GM23338 (cell line): ENCODE results near the gene ARF5. TPM values are rescaled to one million over a fixed set of nuclear protein-coding genes. Genes with fewer than 3 reads are reported as not detected.

Experiments used
- ATAC-seq: fragments of 200-7000 bp; cut with Tn5 transposase; 3 replicates; pipeline ENCODE4 v1.9.1; 2020
- DNase-seq: peaks from one replicate; pipeline ENCODE4 v3.0.0-alpha.2; 2015; ENCODE audit warnings: low spot score
- H2AFZ ChIP-seq: fragments of 200-600 bp; sonication (generic); 2 replicates; pipeline ENCODE4 v1.8.0; 2016; ENCODE audit warnings: antibody characterized with exemption, mild to moderate bottlenecking, moderate library complexity
- H3F3A ChIP-seq: fragments of 200-600 bp; sonication (generic); replicated peaks from 2 replicates; pipeline ENCODE4 v1.8.0; 2017; ENCODE audit warnings: antibody characterized with exemption, mixed run types, low read depth
- H3K27ac ChIP-seq: fragments of 200-600 bp; sonication (generic); 2 replicates; pipeline ENCODE4 v1.6.1; 2016; ENCODE audit warnings: low read depth
- H3K27me3 ChIP-seq: fragments of 200-600 bp; sonication (generic); 2 replicates; pipeline ENCODE4 v1.8.0; 2016; ENCODE audit warnings: mild to moderate bottlenecking, mixed run types, moderate library complexity; ENCODE audit not compliant: insufficient read depth
- H3K36me3 ChIP-seq: fragments of 200-600 bp; sonication (generic); 2 replicates; pipeline ENCODE4 v1.8.0; 2016; ENCODE audit warnings: mild to moderate bottlenecking; ENCODE audit not compliant: insufficient read depth
- H3K4me1 ChIP-seq: fragments of 200-600 bp; sonication (generic); 2 replicates; pipeline ENCODE4 v1.8.0; 2016; ENCODE audit warnings: mild to moderate bottlenecking, moderate library complexity; ENCODE audit not compliant: insufficient read depth
- H3K4me2 ChIP-seq: fragments of 200-600 bp; sonication (generic); 2 replicates; pipeline ENCODE4 v1.7.1; 2017; ENCODE audit warnings: mixed run types
- H3K4me3 ChIP-seq: fragments of 200-600 bp; sonication (generic); 2 replicates; pipeline ENCODE4 v1.6.1; 2016; ENCODE audit warnings: mixed run types
- H3K79me2 ChIP-seq: fragments of 200-600 bp; sonication (generic); replicated peaks from 2 replicates; pipeline ENCODE4 v1.8.0; 2017; ENCODE audit warnings: mild to moderate bottlenecking; ENCODE audit not compliant: insufficient read depth
- H3K9me2 ChIP-seq: fragments of 200-600 bp; sonication (generic); 2 replicates; pipeline ENCODE4 v1.8.0; 2017; ENCODE audit not compliant: insufficient read depth
- H4K20me1 ChIP-seq: fragments of 200-600 bp; sonication (generic); replicated peaks from 2 replicates; pipeline ENCODE4 v1.8.0; 2017; ENCODE audit warnings: mild to moderate bottlenecking; ENCODE audit not compliant: insufficient read depth
- H3K27ac Mint-ChIP-seq: 2 replicates; pipeline ENCODE4 v1.8.0; 2020; ENCODE audit warnings: inconsistent platforms, mild to moderate bottlenecking, moderate library complexity, mixed read lengths
- H3K27me3 Mint-ChIP-seq: 3 replicates; pipeline ENCODE4 v1.8.0; 2022; ENCODE audit warnings: low read depth, mild to moderate bottlenecking, moderate library complexity, mixed read lengths, inconsistent platforms; ENCODE audit not compliant: insufficient read depth, poor library complexity
- H3K36me3 Mint-ChIP-seq: 3 replicates; pipeline ENCODE4 v1.8.0; 2021; ENCODE audit warnings: low read depth, mild to moderate bottlenecking, inconsistent platforms, moderate library complexity, mixed read lengths
- H3K4me1 Mint-ChIP-seq: 3 replicates; pipeline ENCODE4 v1.8.0; 2020; ENCODE audit warnings: mild to moderate bottlenecking, inconsistent platforms, mixed read lengths
- H3K4me3 Mint-ChIP-seq: 3 replicates; pipeline ENCODE4 v1.8.0; 2021; ENCODE audit warnings: moderate library complexity, mild to moderate bottlenecking, inconsistent platforms, mixed read lengths
- H3K9me3 Mint-ChIP-seq: 3 replicates; pipeline ENCODE4 v1.8.0; 2020; ENCODE audit warnings: moderate library complexity, mild to moderate bottlenecking, inconsistent platforms, mixed read lengths
- EZH2 ChIP-seq: fragments of 200-600 bp; sonication (generic); IDR thresholded peaks from one replicate; pipeline ENCODE4 v1.8.0; 2017; ENCODE audit warnings: antibody characterized with exemption, mild to moderate bottlenecking, low read depth; ENCODE audit not compliant: unreplicated experiment
- EZH2phosphoT487 ChIP-seq: fragments of 200-600 bp; sonication (generic); IDR thresholded peaks from one replicate; pipeline ENCODE4 v1.8.1; 2018; ENCODE audit warnings: antibody characterized with exemption; ENCODE audit not compliant: unreplicated experiment
- JUNB ChIP-seq: IDR thresholded peaks from one replicate; pipeline ENCODE4 v1.6.1; 2016; ENCODE audit warnings: antibody characterized with exemption; ENCODE audit not compliant: unreplicated experiment
- NANOG ChIP-seq: IDR thresholded peaks from 2 replicates; pipeline ENCODE4 v1.6.1; 2016; ENCODE audit warnings: antibody characterized with exemption, borderline replicate concordance
- ZNF114 ChIP-seq: fragments of 250-450 bp; sonication (Bioruptor Pico); IDR thresholded peaks from 2 replicates; pipeline ENCODE4 v1.5.0; 2020; ENCODE audit warnings: mild to moderate bottlenecking, moderate library complexity
- ZNF331 ChIP-seq: fragments of 250-450 bp; sonication (Bioruptor Pico); IDR thresholded peaks from 2 replicates; pipeline ENCODE4 v1.5.0; 2020; ENCODE audit warnings: low read depth, mild to moderate bottlenecking, moderate library complexity
- polyA plus RNA-seq: library from polyadenylated mRNA; unstranded; fragments of >200 nt; fragmentation: Nextera tagmentation; extraction: Ambion mirVana; gene quantifications from 2 replicates; pipeline ENCODE4 v1.2.1, GENCODE V29; 2016
- total RNA-seq: library from RNA; depleted of rRNA; stranded (reverse); fragments of >200 nt; shearing (Covaris generic); gene quantifications from 2 replicates; pipeline ENCODE4 v1.2.3, GENCODE V29; 2014
- TF ChIP-seq, protein P1 (sequence below): IDR thresholded peaks from one replicate; pipeline ENCODE4 v1.6.1; 2018; ENCODE audit warnings: antibody characterized with exemption; ENCODE audit not compliant: unreplicated experiment
- TF ChIP-seq, protein P2 (sequence below), 2 experiments: fragments of 200-600 bp in 1 of 2; sonication (generic) in 1 of 2; conservative IDR thresholded peaks; 2 replicates each; pipeline versions ENCODE4 v1.5.1 to v1.6.1; 2016 to 2017; ENCODE audit warnings: antibody characterized with exemption in 2 of 2, low read depth in 2 of 2, mild to moderate bottlenecking in 2 of 2, moderate library complexity in 1 of 2

ARF5 gene
- total and polyA plus RNA-seq, 2 experiments from 2014 or later: 196 to 201 TPM

DNA sequence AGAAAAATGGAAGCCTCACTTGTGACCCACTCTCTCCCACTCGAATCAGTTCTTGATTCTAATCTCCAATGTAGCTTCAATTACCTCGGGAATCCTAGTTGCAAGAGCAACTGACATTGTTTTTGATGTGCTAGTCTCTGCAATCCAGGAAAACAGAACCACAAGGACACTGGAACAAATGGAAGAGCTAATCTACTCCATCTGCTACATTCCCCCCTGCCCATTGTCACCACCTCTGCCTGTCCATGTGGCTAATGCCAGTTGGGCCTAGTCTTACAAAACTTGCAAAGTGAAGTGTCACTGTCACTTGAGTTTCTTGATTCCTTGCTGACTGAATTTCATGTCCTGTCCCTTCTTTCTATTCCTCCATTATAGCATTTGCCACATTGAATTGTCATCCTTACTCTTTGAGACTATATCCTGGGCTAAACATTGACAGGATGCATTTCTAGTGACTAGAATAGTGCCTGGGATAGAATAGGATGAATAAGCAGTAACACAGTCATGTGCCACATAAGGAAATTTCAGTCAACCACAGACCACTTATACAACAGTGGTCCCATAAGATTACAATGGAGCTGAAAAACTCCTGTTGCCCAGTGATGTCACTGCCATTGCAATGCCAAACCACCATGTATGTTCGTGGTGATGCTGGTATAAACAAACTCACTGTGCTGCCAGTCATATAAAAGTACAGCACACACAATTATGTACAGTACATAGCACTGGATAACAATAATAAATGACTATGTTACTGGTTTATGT, 16.3 kb upstream of the ARF5 start (continued):
- TF ChIP-seq, protein P1, sequence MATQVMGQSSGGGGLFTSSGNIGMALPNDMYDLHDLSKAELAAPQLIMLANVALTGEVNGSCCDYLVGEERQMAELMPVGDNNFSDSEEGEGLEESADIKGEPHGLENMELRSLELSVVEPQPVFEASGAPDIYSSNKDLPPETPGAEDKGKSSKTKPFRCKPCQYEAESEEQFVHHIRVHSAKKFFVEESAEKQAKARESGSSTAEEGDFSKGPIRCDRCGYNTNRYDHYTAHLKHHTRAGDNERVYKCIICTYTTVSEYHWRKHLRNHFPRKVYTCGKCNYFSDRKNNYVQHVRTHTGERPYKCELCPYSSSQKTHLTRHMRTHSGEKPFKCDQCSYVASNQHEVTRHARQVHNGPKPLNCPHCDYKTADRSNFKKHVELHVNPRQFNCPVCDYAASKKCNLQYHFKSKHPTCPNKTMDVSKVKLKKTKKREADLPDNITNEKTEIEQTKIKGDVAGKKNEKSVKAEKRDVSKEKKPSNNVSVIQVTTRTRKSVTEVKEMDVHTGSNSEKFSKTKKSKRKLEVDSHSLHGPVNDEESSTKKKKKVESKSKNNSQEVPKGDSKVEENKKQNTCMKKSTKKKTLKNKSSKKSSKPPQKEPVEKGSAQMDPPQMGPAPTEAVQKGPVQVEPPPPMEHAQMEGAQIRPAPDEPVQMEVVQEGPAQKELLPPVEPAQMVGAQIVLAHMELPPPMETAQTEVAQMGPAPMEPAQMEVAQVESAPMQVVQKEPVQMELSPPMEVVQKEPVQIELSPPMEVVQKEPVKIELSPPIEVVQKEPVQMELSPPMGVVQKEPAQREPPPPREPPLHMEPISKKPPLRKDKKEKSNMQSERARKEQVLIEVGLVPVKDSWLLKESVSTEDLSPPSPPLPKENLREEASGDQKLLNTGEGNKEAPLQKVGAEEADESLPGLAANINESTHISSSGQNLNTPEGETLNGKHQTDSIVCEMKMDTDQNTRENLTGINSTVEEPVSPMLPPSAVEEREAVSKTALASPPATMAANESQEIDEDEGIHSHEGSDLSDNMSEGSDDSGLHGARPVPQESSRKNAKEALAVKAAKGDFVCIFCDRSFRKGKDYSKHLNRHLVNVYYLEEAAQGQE: no peak
- TF ChIP-seq EZH2 (no peak), ZNF114 (CRISPR knock-in tag) (no peak), NANOG (no peak)

DNA sequence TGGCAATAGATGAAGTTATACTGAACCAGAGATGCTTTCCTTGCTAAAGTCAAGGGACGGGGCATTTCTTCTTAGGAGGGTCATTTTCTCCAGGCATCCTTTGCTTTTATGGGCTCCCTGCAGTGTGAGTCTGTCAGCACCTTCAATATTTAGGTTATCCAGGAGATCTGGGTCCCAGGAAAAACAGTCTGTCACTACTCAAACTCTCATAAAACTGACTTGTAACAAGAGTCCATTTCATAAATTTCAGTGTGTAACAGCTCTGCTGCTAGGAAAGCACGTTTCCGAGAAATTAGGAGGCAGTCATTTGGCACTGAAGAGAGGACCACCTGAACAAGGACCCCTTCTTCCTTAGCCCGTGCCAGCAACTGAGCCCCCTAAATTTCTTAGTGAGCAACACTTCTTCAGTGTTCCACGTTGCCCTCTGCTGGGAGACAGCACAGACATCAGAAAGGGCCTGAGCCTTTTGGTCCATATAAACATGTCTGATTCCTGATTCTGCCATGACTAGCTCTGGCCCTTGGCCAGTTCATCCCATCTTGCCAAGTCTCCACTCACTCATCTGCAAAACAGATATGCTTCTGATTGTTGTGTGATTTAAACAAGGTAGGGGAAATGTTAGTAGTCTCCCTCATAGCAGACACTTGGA, 10.1 kb upstream of the ARF5 start:
- peaks cover 3% of the 10 kb centered on the region for H3K27me3 Mint-ChIP-seq
- DNase-seq: peak; percentile 56
- Histone ChIP-seq H4K20me1 (peaks cover 11% of the 10 kb centered on the region; the same call in 1 of the 2 replicates), H3K36me3 (peaks cover 7% of the 10 kb centered on the region; the same call in 1 of the 2 replicates), H3K4me1 (no peaks in the 10 kb centered on the region), H3F3A (no peaks in the 10 kb centered on the region), H3K27ac (no peak overlapping the region), H2AFZ (no peak overlapping the region), H3K9me2 (no peaks in the 10 kb centered on the region), H3K79me2 (peaks cover 3% of the 10 kb centered on the region; the same call in 1 of the 2 replicates), H3K4me2 (no peak overlapping the region), H3K27me3 (no peaks in the 10 kb centered on the region), H3K4me3 (no peak overlapping the region)
- H3K4me1 Mint-ChIP-seq: no peaks in the 10 kb centered on the region; the same call in 2 of the 3 replicates
- no peaks in the 10 kb centered on the region for H3K9me3 Mint-ChIP-seq
- no peak overlapping the region for H3K4me3 Mint-ChIP-seq
- H3K27ac Mint-ChIP-seq: no peak overlapping the region
- peak; percentile 71 for ATAC-seq
- peaks cover 16% of the 10 kb centered on the region for H3K36me3 Mint-ChIP-seq
- no peak for TF ChIP-seq ZNF114 (CRISPR knock-in tag)
- no peak for TF ChIP-seq JUNB
- TF ChIP-seq EZH2phosphoT487: no peak
- no peak for TF ChIP-seq ZNF331
- TF ChIP-seq, protein P2, sequence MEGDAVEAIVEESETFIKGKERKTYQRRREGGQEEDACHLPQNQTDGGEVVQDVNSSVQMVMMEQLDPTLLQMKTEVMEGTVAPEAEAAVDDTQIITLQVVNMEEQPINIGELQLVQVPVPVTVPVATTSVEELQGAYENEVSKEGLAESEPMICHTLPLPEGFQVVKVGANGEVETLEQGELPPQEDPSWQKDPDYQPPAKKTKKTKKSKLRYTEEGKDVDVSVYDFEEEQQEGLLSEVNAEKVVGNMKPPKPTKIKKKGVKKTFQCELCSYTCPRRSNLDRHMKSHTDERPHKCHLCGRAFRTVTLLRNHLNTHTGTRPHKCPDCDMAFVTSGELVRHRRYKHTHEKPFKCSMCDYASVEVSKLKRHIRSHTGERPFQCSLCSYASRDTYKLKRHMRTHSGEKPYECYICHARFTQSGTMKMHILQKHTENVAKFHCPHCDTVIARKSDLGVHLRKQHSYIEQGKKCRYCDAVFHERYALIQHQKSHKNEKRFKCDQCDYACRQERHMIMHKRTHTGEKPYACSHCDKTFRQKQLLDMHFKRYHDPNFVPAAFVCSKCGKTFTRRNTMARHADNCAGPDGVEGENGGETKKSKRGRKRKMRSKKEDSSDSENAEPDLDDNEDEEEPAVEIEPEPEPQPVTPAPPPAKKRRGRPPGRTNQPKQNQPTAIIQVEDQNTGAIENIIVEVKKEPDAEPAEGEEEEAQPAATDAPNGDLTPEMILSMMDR (conservative IDR thresholded peaks at IDR 0.05; ENCODE audit: low read depth in 2 of 2): peak; percentile 51 to 70
- TF ChIP-seq, protein P1: no peak
